ENCODE measurements around the gene SLC45A1.

The SLC45A1 gene

GRCh38 chr1:8334106-8334851 is 16.4 kb downstream of the SLC45A1 start:
- DNase-seq (ENCODE audit: low read depth in 1 of 2, low spot score in 1 of 2): no peak

- DNase-seq (ENCODE audit: low read depth in 1 of 2, low spot score in 1 of 2): no peak
Measured at GRCh38 chr1:8335246-8335645, 17.3 kb downstream of the SLC45A1 start.

- DNase-seq (ENCODE audit: low read depth in 1 of 2, low spot score in 1 of 2): no peak
Measured at GRCh38 chr1:8337776-8338525, 20.0 kb downstream of the SLC45A1 start.

- no peak for DNase-seq (ENCODE audit: low read depth in 1 of 2, low spot score in 1 of 2)
Measured at GRCh38 chr1:8338526-8339202, 20.8 kb downstream of the SLC45A1 start.

GRCh38 chr1:8339203-8339600 is 21.3 kb downstream of the SLC45A1 start:
- no peak for DNase-seq (ENCODE audit: low read depth in 1 of 2, low spot score in 1 of 2)

- no peak for DNase-seq (ENCODE audit: low read depth in 1 of 2, low spot score in 1 of 2)
Measured at GRCh38 chr1:8340448-8340847, 22.5 kb downstream of the SLC45A1 start.

- DNase-seq (ENCODE audit: low read depth in 1 of 2, low spot score in 1 of 2): no peak
Measured at GRCh38 chr1:8342325-8342724, 24.4 kb downstream of the SLC45A1 start.

- no peak for DNase-seq (ENCODE audit: low read depth in 1 of 2, low spot score in 1 of 2)
Measured at GRCh38 chr1:8343044-8343443, 25.1 kb downstream of the SLC45A1 start.

- DNase-seq (ENCODE audit: low read depth in 1 of 2, low spot score in 1 of 2): no peak
Measured at GRCh38 chr1:8343464-8344001, 25.6 kb downstream of the SLC45A1 start.

- DNase-seq (ENCODE audit: low read depth in 1 of 2, low spot score in 1 of 2): no peak
Measured at GRCh38 chr1:8344893-8345507, 27.1 kb downstream of the SLC45A1 start.

- DNase-seq (ENCODE audit: low read depth in 1 of 2, low spot score in 1 of 2): no peak
Measured at GRCh38 chr1:8345621-8346415, 27.9 kb downstream of the SLC45A1 start.

- DNase-seq (ENCODE audit: low read depth in 1 of 2, low spot score in 1 of 2): no peak
Measured at GRCh38 chr1:8347635-8348034, 29.7 kb downstream of the SLC45A1 start.

- DNase-seq (ENCODE audit: low read depth in 1 of 2, low spot score in 1 of 2): no peak
Measured at GRCh38 chr1:8348047-8348776, 30.3 kb downstream of the SLC45A1 start.

- DNase-seq (ENCODE audit: low read depth in 1 of 2, low spot score in 1 of 2): peak; percentile 49 to 56
Measured at GRCh38 chr1:8348777-8349472, 31.0 kb downstream of the SLC45A1 start.

- DNase-seq (ENCODE audit: low read depth in 1 of 2, low spot score in 1 of 2): no peak
Measured at GRCh38 chr1:8349473-8349865, 31.6 kb downstream of the SLC45A1 start.

GRCh38 chr1:8349961-8350360 is 32.0 kb downstream of the SLC45A1 start:
- no peak for DNase-seq (ENCODE audit: low read depth in 1 of 2, low spot score in 1 of 2)

- DNase-seq (ENCODE audit: low read depth in 1 of 2, low spot score in 1 of 2): no peak
Measured at GRCh38 chr1:8350914-8351684, 33.2 kb downstream of the SLC45A1 start.

GRCh38 chr1:8351693-8352470 is 34.0 kb downstream of the SLC45A1 start:
- DNase-seq (ENCODE audit: low read depth in 1 of 2, low spot score in 1 of 2): no peak
